Measurements from ENCODE around the gene SORCS2.
"Not testable (repeated sequence)": the region's sequence is repeated elsewhere in the genome, so short reads cannot be mapped to it uniquely, and the experiment has no call there.

SORCS2 gene

DNA sequence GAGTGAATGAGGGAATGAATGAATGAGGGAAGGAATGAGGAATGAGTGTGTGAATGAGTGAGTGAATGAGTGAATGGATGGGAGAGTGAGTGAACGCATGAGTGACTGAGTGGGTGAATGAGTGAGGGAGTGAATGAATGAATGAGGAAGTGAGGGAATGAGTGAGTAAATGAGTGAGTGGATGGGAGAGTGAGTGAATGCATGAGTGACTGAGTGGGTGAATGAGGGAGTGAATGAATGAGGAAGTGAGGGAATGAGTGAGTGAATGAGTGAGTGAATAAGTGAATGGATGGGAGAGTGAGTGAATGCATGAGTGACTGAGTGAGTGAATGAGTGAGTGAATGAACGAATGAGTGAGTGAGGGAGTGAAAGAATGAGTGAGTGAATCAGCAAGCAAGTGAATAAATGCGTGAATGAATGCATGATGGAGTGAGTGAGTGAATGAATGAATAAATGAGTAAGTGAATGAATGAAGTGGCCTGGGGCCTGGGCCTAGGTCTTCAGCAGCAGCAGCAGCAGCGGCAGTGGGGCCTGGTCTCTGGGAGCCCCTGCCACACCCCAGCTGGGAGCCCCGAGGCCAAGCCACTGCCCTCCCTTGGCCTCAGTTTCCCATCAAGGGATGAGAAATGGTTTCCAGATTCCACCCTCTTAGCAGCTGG, 258.6 kb downstream of the SORCS2 start:
- no peak for DNase-seq (ENCODE audit: low spot score)

DNA sequence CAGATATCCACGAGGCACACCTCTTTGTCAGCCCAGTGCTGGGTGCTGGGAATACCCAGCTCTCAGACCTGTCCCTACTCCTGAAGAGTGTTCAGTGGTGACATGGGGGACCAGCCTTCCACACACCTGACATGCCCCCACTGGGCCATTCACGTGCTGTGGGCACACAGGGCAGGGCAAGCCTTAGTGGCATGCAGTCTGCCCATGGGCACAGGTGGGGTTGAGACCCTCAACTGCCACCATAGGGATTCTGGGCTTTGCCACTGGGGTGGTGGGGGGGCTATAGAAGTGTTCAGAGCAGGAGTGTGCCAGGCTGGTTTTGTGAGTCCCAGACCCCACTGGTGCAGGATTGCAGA, 259.1 kb downstream of the SORCS2 start:
- no peak for DNase-seq (ENCODE audit: low spot score)

DNA sequence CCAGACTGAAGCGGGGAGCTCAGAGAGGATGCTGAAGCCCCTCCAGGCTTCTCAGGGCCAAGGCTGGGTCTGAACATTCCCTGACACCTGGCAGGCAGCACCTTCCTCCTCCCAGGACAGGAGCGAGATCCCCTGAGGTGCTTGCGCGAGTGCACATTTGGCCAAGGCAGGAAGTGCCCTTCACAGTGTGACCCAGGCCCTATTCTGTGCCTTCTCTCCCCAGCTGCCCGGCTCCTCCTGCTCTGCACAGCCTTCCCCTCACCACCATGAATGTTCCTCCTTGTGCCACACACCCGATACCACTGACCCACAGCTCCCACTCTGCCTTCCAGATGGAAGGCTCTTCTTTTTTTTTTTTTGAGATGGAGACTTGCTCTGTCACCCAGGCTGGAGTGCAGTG, 259.5 kb downstream of the SORCS2 start:
- no peak for DNase-seq (ENCODE audit: low spot score)

- DNase-seq (ENCODE audit: low spot score) = not testable (repeated sequence)
Observed at GRCh38 chr4:7452802-7453201, 260.5 kb downstream of the SORCS2 start.

- no peak for DNase-seq (ENCODE audit: low spot score)
Observed at GRCh38 chr4:7457201-7458065, 265.1 kb downstream of the SORCS2 start.

DNA sequence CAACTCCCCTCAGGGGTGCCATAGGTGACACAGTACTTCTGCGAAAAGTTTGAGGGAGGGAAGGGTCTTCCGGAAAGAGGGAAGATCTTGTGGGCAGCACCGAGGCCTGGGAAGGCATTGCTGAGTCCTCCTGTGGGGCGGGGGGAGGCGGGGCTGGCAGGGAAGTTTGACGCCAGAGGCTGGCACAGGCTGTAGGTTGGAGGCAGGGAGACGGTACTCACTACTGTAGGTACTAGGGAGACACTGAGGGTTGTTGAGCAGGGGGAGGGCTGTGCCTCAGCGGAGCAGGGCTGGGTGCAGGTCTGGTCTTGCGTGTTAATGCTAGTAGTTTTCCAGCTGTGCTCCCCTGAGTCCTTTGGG, 265.7 kb downstream of the SORCS2 start:
- DNase-seq (ENCODE audit: low spot score) = no peak

GRCh38 chr4:7458477-7458876, 266.1 kb downstream of the SORCS2 start:
- no peak for DNase-seq (ENCODE audit: low spot score)

GRCh38 chr4:7459471-7459870, 267.1 kb downstream of the SORCS2 start:
- no peak for DNase-seq (ENCODE audit: low spot score)

GRCh38 chr4:7460566-7460965, 268.2 kb downstream of the SORCS2 start:
- no peak for DNase-seq (ENCODE audit: low spot score)

DNA sequence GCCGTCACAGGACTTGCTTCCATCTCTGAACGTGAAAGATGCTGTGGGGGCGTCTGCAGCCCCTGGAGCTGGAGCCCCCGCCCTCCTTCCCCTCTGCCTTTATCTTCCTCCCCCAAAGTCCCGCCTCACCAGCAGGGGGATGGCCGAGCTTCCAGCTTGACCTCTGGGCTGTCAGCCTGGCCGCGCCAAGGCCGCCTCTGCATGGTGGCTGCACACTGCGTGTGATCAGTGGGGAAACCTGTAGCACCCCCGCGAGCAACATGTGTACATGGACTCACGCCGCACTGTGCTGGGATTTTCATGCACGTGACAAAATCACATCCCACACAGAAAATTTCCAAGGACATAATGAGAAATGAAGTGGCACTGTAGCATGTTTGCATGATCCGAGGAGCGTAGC, 268.9 kb downstream of the SORCS2 start:
- DNase-seq (ENCODE audit: low spot score) = no peak

DNA sequence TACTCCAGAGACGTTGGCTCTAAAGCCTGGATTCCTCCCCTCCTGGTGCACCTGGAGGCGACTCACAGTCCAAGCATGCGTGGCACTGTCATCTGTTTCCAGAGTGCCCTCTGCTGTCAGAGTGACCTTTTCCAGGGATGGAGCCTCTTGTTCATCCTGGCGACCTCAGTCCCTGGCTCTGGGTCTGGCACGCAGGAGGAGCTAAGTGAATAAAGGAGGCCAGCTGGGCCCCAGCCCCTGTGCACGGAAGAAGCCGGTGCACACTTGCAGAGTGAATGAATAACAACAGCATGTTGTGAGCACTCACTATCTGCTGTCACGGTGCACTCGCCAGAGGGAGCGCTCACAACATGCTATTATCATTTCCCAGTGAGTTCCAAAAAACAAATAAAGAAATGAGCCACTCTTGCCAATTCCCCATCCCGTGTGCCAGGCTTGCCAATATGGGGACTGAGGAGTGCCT, 270.2 kb downstream of the SORCS2 start:
- DNase-seq (ENCODE audit: low spot score) = peak; percentile 80

DNA sequence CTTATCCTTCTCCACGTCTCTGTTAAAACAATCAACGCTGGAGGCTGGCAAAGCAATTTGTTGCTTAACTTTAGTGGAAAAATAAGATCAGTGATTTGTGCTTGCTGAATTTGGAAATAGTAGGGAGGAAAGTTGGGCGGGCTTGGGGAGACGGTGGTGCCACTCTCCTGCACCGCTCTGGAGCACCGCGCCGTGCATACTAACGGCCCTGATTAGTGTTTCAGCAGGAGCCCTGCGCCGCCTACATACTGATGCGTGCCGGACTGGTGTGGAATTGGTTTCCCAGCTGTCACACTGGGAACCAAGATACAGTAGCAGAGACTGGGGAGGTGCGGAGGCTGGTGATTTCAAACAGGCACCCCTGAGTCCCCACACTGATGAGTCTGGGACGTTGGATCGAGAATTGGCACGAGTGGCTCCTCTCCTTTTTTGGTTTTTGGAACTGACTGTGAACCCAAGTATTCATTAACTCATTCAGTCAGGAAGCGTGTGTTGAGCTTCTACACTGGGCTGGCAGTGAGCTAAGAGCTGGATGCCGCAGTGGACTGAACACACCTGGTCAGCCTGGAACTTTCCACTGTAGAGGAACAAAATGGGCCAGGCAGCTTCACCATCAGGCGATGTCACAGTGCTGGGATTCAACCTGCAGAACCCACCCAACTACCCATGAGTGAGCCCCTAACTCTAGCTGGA, 271.4 kb downstream of the SORCS2 start:
- no peak for DNase-seq (ENCODE audit: low spot score)

DNA sequence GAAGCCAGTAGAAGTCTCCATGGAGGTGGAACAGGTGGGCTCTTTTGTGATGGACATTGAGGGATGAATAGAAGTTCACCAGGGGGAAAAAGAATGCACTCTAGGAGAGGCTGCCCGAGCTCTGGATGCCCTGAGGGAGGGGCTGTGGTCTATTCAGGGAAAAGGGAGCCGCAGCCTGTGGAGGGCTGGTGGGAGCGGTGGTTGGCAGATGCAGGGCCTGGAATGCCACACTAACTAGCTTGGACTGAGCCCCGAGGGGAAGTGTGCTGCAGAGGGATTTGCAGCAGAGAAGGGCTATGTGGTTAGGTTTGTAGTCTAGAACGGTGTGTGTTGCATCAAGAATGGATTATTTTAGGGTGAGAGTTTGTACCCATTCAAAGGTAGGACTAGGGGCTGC, 271.9 kb downstream of the SORCS2 start:
- DNase-seq (ENCODE audit: low spot score) = no peak

- no peak for DNase-seq (ENCODE audit: low spot score)
Observed at GRCh38 chr4:7465017-7465416, 272.7 kb downstream of the SORCS2 start.

DNA sequence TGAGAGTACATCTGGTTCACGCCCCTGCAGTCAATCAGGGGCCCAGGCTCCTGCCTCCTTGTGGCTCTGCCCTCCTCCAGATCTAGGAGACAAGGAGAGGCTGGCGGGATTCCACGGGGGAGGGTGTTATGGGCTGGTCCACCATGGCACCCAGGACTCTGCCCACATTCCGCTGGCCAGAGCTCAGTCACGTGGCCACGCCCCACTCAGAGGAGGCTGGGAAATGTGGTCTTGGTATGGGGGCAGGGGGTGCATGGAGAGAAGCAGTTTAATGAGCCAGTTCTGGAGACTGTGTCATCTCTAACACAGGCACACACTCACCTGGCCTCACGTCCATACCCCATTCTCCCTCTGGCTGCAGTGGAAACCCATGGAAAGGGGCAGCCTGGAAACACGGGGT, 273.9 kb downstream of the SORCS2 start:
- DNase-seq (ENCODE audit: low spot score) = no peak

- peak; percentile 86 for DNase-seq (ENCODE audit: low spot score)
Observed at GRCh38 chr4:7466904-7467303, 274.6 kb downstream of the SORCS2 start.

- DNase-seq (ENCODE audit: low spot score) = no peak
Observed at GRCh38 chr4:7467471-7467870, 275.1 kb downstream of the SORCS2 start.

DNA sequence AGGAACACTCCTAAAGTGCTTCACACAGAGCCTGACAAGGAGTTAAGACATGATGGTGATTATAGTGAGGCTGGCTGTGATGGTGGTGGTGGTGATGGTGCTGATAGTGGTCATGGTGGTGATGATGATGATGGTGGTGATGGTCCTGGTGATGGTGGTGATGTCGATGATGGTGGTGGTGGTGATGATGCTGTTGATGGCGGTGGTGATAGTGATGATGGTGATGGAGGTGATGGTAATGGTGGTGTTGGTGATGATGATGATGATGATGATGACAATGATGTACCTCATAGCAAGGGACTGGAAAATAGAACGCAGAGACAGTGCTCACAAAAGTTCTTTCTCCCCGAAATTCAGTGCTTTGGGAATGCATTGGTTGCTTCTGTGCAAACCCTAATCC, 276.7 kb downstream of the SORCS2 start:
- DNase-seq (ENCODE audit: low spot score) = no peak

DNA sequence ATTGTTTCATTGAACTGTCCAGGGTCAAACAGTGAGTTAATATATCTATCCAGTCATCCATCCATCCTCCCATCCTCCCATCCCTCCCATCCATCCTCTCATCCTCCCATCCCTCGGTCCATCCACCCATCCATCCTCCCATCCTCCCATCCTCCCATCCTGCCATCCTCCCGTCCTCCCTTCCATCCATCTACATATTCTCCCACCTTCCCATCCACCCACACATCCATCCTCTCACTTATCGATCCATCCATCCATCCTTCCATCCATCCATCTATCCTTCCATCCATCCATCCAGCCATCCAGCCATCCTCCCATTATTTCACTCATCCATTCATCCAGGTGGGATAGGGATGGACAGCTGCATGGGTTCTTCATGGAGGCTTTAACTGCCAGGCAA, 277.8 kb downstream of the SORCS2 start:
- no peak for DNase-seq (ENCODE audit: low spot score)

- no peak for DNase-seq (ENCODE audit: low spot score)
Observed at GRCh38 chr4:7470522-7471128, 278.3 kb downstream of the SORCS2 start.

GRCh38 chr4:7472442-7473013, 280.2 kb downstream of the SORCS2 start:
- no peak for DNase-seq (ENCODE audit: low spot score)

- no peak for DNase-seq (ENCODE audit: low spot score)
Observed at GRCh38 chr4:7473081-7473480, 280.7 kb downstream of the SORCS2 start.
